A549 (cell line): ENCODE results near the gene COQ8B.

Source experiments
- CTCF ChIP-seq: fragments of >200 bp; sonication (Bioruptor Twin); formaldehyde crosslinking; IDR thresholded peaks from 3 replicates; pipeline ENCODE4 v1.5.1; 2016
- FOSL2 ChIP-seq, 2 experiments: fragments of 450-650 bp in 1 of 2; fragments of >200 bp in 1 of 2; sonication (Bioruptor Twin) in 1 of 2; formaldehyde crosslinking; IDR thresholded peaks; 2 replicates each; pipeline versions ENCODE4 v1.5.0 to v1.6.1; 2016 to 2020; ENCODE audit warnings: mild to moderate bottlenecking in 1 of 2, moderate library complexity in 1 of 2
- FOXS1 ChIP-seq: fragments of 250-450 bp; sonication (Bioruptor Pico); IDR thresholded peaks from 2 replicates; pipeline ENCODE4 v1.5.0; 2020; ENCODE audit warnings: mild to moderate bottlenecking, moderate library complexity
- HOXA7 ChIP-seq: fragments of 250-450 bp; sonication (Bioruptor Pico); IDR thresholded peaks from 2 replicates; pipeline ENCODE4 v1.5.0; 2020; ENCODE audit warnings: mild to moderate bottlenecking, moderate library complexity
- HOXB5 ChIP-seq: fragments of 250-450 bp; sonication (Bioruptor Pico); IDR thresholded peaks from 2 replicates; pipeline ENCODE4 v1.5.0; 2020; ENCODE audit warnings: mild to moderate bottlenecking, moderate library complexity
- MAFK ChIP-seq: fragments of 450-650 bp; IDR thresholded peaks from 2 replicates; pipeline ENCODE4 v1.6.1; 2014; ENCODE audit not compliant: partially characterized antibody
- MAZ ChIP-seq: fragments of 150-350 bp; IDR thresholded peaks from 2 replicates; pipeline ENCODE4 v1.6.1; 2014; ENCODE audit warnings: antibody characterized with exemption, low read depth, low read length, borderline replicate concordance
- POLR2A ChIP-seq: IDR thresholded peaks from 2 replicates; pipeline ENCODE4 v1.6.1; 2012; ENCODE audit warnings: mild to moderate bottlenecking, low read length

GRCh38 chr19:40724315-40724714 lies 7.6 kb upstream of the COQ8B start:
- no peak for TF ChIP-seq HOXB5 (CRISPR knock-in tag)
- no peak for TF ChIP-seq CTCF
- TF ChIP-seq MAFK: no peak
- TF ChIP-seq POLR2A: no peak
- TF ChIP-seq MAZ: no peak
- no peak for TF ChIP-seq HOXA7 (CRISPR knock-in tag)
- no peak for TF ChIP-seq FOSL2 (IDR thresholded peaks at IDR 0.05)
- no peak for TF ChIP-seq FOSL2 (CRISPR knock-in tag; IDR thresholded peaks at IDR 0.05)
- TF ChIP-seq FOXS1: no peak
